ENCODE measurements around the gene POLR3C.
"Not testable (repeated sequence)": the region's sequence is repeated elsewhere in the genome, so short reads cannot be mapped to it uniquely, and the experiment has no call there.

POLR3C gene, protein sequence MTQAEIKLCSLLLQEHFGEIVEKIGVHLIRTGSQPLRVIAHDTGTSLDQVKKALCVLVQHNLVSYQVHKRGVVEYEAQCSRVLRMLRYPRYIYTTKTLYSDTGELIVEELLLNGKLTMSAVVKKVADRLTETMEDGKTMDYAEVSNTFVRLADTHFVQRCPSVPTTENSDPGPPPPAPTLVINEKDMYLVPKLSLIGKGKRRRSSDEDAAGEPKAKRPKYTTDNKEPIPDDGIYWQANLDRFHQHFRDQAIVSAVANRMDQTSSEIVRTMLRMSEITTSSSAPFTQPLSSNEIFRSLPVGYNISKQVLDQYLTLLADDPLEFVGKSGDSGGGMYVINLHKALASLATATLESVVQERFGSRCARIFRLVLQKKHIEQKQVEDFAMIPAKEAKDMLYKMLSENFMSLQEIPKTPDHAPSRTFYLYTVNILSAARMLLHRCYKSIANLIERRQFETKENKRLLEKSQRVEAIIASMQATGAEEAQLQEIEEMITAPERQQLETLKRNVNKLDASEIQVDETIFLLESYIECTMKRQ

GRCh38 chr1:145823565-145824498, at the start of gene POLR3C, which contains the start of gene RNF115:
TSS of gene POLR3C (plus strand) at chr1:145824200. CDS start at chr1:145825777, 1,577 bp downstream.
TSS of gene RNF115 (minus strand) at chr1:145824095. CDS start at chr1:145823873, 222 bp downstream.
- Histone ChIP-seq H3K9ac (ENCODE audit: low read length) (peak within 1 kb of the TSS; percentile 96), H3K36me3 (ENCODE audit: control insufficient read depth, insufficient read depth, low read length) (peaks cover 28% of the 10 kb centered on the region), H3K4me1 (ENCODE audit: control insufficient read depth, insufficient read depth, low read length) (no peaks in the 10 kb centered on the region), H3K4me3 (ENCODE audit: low read depth, low read length) (peak within 1 kb of the TSS; percentile 92), H3K9me3 (ENCODE audit: control insufficient read depth, insufficient read depth, low read depth, low read length) (no peaks in the 10 kb centered on the region), H3K27ac (ENCODE audit: low read depth, low read length) (peak within 1 kb of the TSS; percentile 71), H3K27me3 (ENCODE audit: control insufficient read depth, insufficient read depth, low read length) (no peaks in the 10 kb centered on the region)

- Histone ChIP-seq H3K9ac (ENCODE audit: low read length) (no peak overlapping the region), H3K27me3 (ENCODE audit: control insufficient read depth, insufficient read depth, low read length) (no peaks in the 10 kb centered on the region), H3K36me3 (ENCODE audit: control insufficient read depth, insufficient read depth, low read length) (no peaks in the 10 kb centered on the region), H3K4me1 (ENCODE audit: control insufficient read depth, insufficient read depth, low read length) (peaks cover 1% of the 10 kb centered on the region; the same call in 1 of the 2 replicates), H3K9me3 (ENCODE audit: control insufficient read depth, insufficient read depth, low read depth, low read length) (no peaks in the 10 kb centered on the region), H3K4me3 (ENCODE audit: low read depth, low read length) (no peak overlapping the region), H3K27ac (ENCODE audit: low read depth, low read length) (no peak overlapping the region)
Measured at GRCh38 chr1:145777357-145778145, 46.4 kb upstream of the POLR3C start.

GRCh38 chr1:145778146-145778540, 45.9 kb upstream of the POLR3C start:
- H3K27ac ChIP-seq (ENCODE audit: low read depth, low read length) = no peak overlapping the region
- no peak overlapping the region for H3K9ac ChIP-seq (ENCODE audit: low read length)
- H3K4me3 ChIP-seq (ENCODE audit: low read depth, low read length) = no peak overlapping the region
- H3K36me3 ChIP-seq (ENCODE audit: control insufficient read depth, insufficient read depth, low read length) = 0 out of 2 replicates have a peak, but pooled peaks cover under 1% of the 10 kb centered on the region
- H3K9me3 ChIP-seq (ENCODE audit: control insufficient read depth, insufficient read depth, low read depth, low read length) = no peaks in the 10 kb centered on the region
- H3K4me1 ChIP-seq (ENCODE audit: control insufficient read depth, insufficient read depth, low read length) = peaks cover 2% of the 10 kb centered on the region; the same call in 1 of the 2 replicates
- no peaks in the 10 kb centered on the region for H3K27me3 ChIP-seq (ENCODE audit: control insufficient read depth, insufficient read depth, low read length)

- no peak overlapping the region for H3K27ac ChIP-seq (ENCODE audit: low read depth, low read length)
- peaks cover 6% of the 10 kb centered on the region; the same call in 1 of the 2 replicates for H3K4me1 ChIP-seq (ENCODE audit: control insufficient read depth, insufficient read depth, low read length)
- no peaks in the 10 kb centered on the region for H3K9me3 ChIP-seq (ENCODE audit: control insufficient read depth, insufficient read depth, low read depth, low read length)
- no peak overlapping the region for H3K4me3 ChIP-seq (ENCODE audit: low read depth, low read length)
- no peak overlapping the region for H3K9ac ChIP-seq (ENCODE audit: low read length)
- H3K27me3 ChIP-seq (ENCODE audit: control insufficient read depth, insufficient read depth, low read length) = no peaks in the 10 kb centered on the region
- H3K36me3 ChIP-seq (ENCODE audit: control insufficient read depth, insufficient read depth, low read length) = peaks cover 4% of the 10 kb centered on the region; the same call in 1 of the 2 replicates
Measured at GRCh38 chr1:145782272-145783099, 41.5 kb upstream of the POLR3C start.

- H3K36me3 ChIP-seq (ENCODE audit: control insufficient read depth, insufficient read depth, low read length) = peaks cover 12% of the 10 kb centered on the region
Measured at GRCh38 chr1:145784409-145784808, 39.6 kb upstream of the POLR3C start.

DNA sequence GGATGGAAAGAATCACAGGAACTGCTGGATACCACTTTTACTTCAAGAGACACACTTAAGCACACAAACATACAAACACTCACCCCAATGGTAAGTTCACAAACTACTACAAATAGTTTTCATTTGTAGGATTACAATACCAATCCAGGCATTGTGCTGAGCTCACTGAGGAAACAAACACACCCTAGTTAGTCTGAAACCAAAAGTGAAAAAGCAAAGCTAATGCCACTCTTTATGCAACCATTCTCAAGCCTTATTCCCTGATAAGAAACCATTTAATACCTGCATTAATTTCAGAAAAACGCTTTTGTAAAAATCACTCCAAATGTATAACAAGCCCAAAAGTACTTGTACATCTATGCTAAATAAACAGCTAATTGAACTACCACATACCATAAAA, 38.5 kb upstream of the POLR3C start:
- Histone ChIP-seq H3K36me3 (ENCODE audit: control insufficient read depth, insufficient read depth, low read length) (peaks cover 12% of the 10 kb centered on the region), H3K4me3 (ENCODE audit: low read depth, low read length) (no peak overlapping the region), H3K27ac (ENCODE audit: low read depth, low read length) (no peak overlapping the region), H3K4me1 (ENCODE audit: control insufficient read depth, insufficient read depth, low read length) (peaks cover 6% of the 10 kb centered on the region; the same call in 1 of the 2 replicates), H3K9me3 (ENCODE audit: control insufficient read depth, insufficient read depth, low read depth, low read length) (no peaks in the 10 kb centered on the region), H3K9ac (ENCODE audit: low read length) (no peak overlapping the region), H3K27me3 (ENCODE audit: control insufficient read depth, insufficient read depth, low read length) (no peaks in the 10 kb centered on the region)

More at GRCh38 chr1:145784409-145784808, 39.6 kb upstream of the POLR3C start:
- Histone ChIP-seq H3K9me3 (ENCODE audit: control insufficient read depth, insufficient read depth, low read depth, low read length) (no peaks in the 10 kb centered on the region), H3K27me3 (ENCODE audit: control insufficient read depth, insufficient read depth, low read length) (no peaks in the 10 kb centered on the region), H3K27ac (ENCODE audit: low read depth, low read length) (no peak overlapping the region), H3K9ac (ENCODE audit: low read length) (no peak overlapping the region), H3K4me3 (ENCODE audit: low read depth, low read length) (no peak overlapping the region), H3K4me1 (ENCODE audit: control insufficient read depth, insufficient read depth, low read length) (peaks cover 6% of the 10 kb centered on the region; the same call in 1 of the 2 replicates)

- H3K27ac ChIP-seq (ENCODE audit: low read depth, low read length) = no peak overlapping the region
- H3K4me1 ChIP-seq (ENCODE audit: control insufficient read depth, insufficient read depth, low read length) = peaks cover 6% of the 10 kb centered on the region; the same call in 1 of the 2 replicates
- H3K36me3 ChIP-seq (ENCODE audit: control insufficient read depth, insufficient read depth, low read length) = peaks cover 12% of the 10 kb centered on the region
- H3K4me3 ChIP-seq (ENCODE audit: low read depth, low read length) = no peak overlapping the region
- no peaks in the 10 kb centered on the region for H3K9me3 ChIP-seq (ENCODE audit: control insufficient read depth, insufficient read depth, low read depth, low read length)
- H3K27me3 ChIP-seq (ENCODE audit: control insufficient read depth, insufficient read depth, low read length) = no peaks in the 10 kb centered on the region
- H3K9ac ChIP-seq (ENCODE audit: low read length) = no peak overlapping the region
Measured at GRCh38 chr1:145786271-145786670, 37.7 kb upstream of the POLR3C start.

GRCh38 chr1:145788580-145788979, 35.4 kb upstream of the POLR3C start:
- peaks cover 7% of the 10 kb centered on the region; the same call in 1 of the 2 replicates for H3K36me3 ChIP-seq (ENCODE audit: control insufficient read depth, insufficient read depth, low read length)

GRCh38 chr1:145791860-145792259, 32.1 kb upstream of the POLR3C start:
- not testable (repeated sequence) for H3K4me1 ChIP-seq (ENCODE audit: control insufficient read depth, insufficient read depth, low read length); H3K36me3 ChIP-seq (ENCODE audit: control insufficient read depth, insufficient read depth, low read length); H3K9ac ChIP-seq (ENCODE audit: low read length); H3K27me3 ChIP-seq (ENCODE audit: control insufficient read depth, insufficient read depth, low read length); H3K27ac ChIP-seq (ENCODE audit: low read depth, low read length); H3K4me3 ChIP-seq (ENCODE audit: low read depth, low read length)
- H3K9me3 ChIP-seq (ENCODE audit: control insufficient read depth, insufficient read depth, low read depth, low read length) = peaks cover 19% of the 10 kb centered on the region

More at GRCh38 chr1:145788580-145788979, 35.4 kb upstream of the POLR3C start:
- Histone ChIP-seq H3K27me3 (ENCODE audit: control insufficient read depth, insufficient read depth, low read length) (no peaks in the 10 kb centered on the region), H3K9ac (ENCODE audit: low read length) (no peak overlapping the region), H3K9me3 (ENCODE audit: control insufficient read depth, insufficient read depth, low read depth, low read length) (no peaks in the 10 kb centered on the region), H3K4me3 (ENCODE audit: low read depth, low read length) (no peak overlapping the region), H3K27ac (ENCODE audit: low read depth, low read length) (no peak overlapping the region), H3K4me1 (ENCODE audit: control insufficient read depth, insufficient read depth, low read length) (0 out of 2 replicates have a peak, but pooled peaks cover 3% of the 10 kb centered on the region)

Measured in HUES6 (cell line).